K562 (cell line): ENCODE data around the gene PCDHGA7. TPM values are rescaled to one million over a fixed set of nuclear protein-coding genes. Genes with fewer than 3 reads are reported as not detected.

ENCODE experiments used
- ATAC-seq: fragments of 200-7000 bp; cut with Tn5 transposase; 3 replicates; pipeline ENCODE4 v1.9.1; 2020; ENCODE audit warnings: moderate library complexity
- BruUV-seq: library from RNA; stranded (reverse); fragments of 400-500 nt; replicated peaks from 2 replicates; lab custom pipeline; 2021; lab: Mats Ljungman, UMichigan
- CTCF ChIA-PET: fragments of 300-600 bp; formaldehyde crosslinking; extraction: SDS; loops from one replicate; lab custom pipeline; 2021; ENCODE audit warnings: low intra/inter-chr PET ratio; lab: Yijun Ruan, JAX
- POLR2A ChIA-PET: fragments of 300-600, 350-650 bp; sonication (Branson Sonifier 250); formaldehyde crosslinking; extraction: SDS; loops from one replicate; lab custom pipeline; 2021; ENCODE audit warnings: antibody characterized with exemption, inconsistent platforms; lab: Yijun Ruan, JAX
- DNase-seq, 4 experiments: peaks; one replicate each; pipeline versions ENCODE4 v3.0.0 to v3.0.0-alpha.2; 2011 to 2018; ENCODE audit warnings: low spot score in 3 of 4, mixed read lengths in 3 of 4; ENCODE audit errors: extremely low read depth in 1 of 4
- FAIRE-seq: peaks from 2 replicates; lab custom pipeline; 2011; peaks lifted over from hg19 to GRCh38; lab: Jason Lieb, UNC
- H2AFZ ChIP-seq: 2 replicates; pipeline ENCODE4 v1.6.0; 2011; ENCODE audit warnings: low read depth, low read length, control low read depth, inconsistent platforms
- H3K27ac ChIP-seq: fragments of 200-600 bp; 3 replicates; pipeline ENCODE4 v1.8.0; 2011; ENCODE audit warnings: low read depth, mild to moderate bottlenecking, control low read depth, inconsistent platforms, low read length, moderate library complexity, mixed read lengths; ENCODE audit errors: extremely low read depth
- H3K27me3 ChIP-seq, 2 experiments: fragments of 300-600 bp in 1 of 2; 2 replicates in 1 of 2; 3 replicates in 1 of 2; pipeline versions ENCODE4 v1.6.0 to v1.8.0; 2011; ENCODE audit warnings: inconsistent platforms in 2 of 2, low read length in 2 of 2, mild to moderate bottlenecking in 1 of 2, mixed read lengths in 1 of 2, moderate library complexity in 1 of 2; ENCODE audit not compliant: control insufficient read depth in 2 of 2, insufficient read depth in 2 of 2
- H3K36me3 ChIP-seq: fragments of 300-600 bp; 3 replicates; pipeline ENCODE4 v1.8.0; 2011; ENCODE audit warnings: mild to moderate bottlenecking, low read length, inconsistent platforms; ENCODE audit not compliant: control insufficient read depth, insufficient read depth
- H3K4me1 ChIP-seq, 2 experiments: fragments of 200-600 bp in 1 of 2; replicated peaks in 1 of 2; 2 replicates in 1 of 2; 3 replicates in 1 of 2; pipeline versions ENCODE4 v1.5.1 to v1.8.0; 2011; ENCODE audit warnings: inconsistent platforms in 2 of 2, low read length in 2 of 2, mild to moderate bottlenecking in 1 of 2, mixed read lengths in 1 of 2, moderate library complexity in 1 of 2; ENCODE audit not compliant: control insufficient read depth in 2 of 2, insufficient read depth in 2 of 2
- H3K4me2 ChIP-seq: 2 replicates; pipeline ENCODE4 v1.6.1; 2011; ENCODE audit warnings: low read length, control low read depth, inconsistent platforms, mixed read lengths; ENCODE audit not compliant: insufficient read depth
- H3K4me3 ChIP-seq: fragments of 200-600 bp; sonication (generic), shearing (Covaris generic); 2 replicates; pipeline ENCODE4 v1.5.1; 2016; ENCODE audit warnings: control low read depth, inconsistent platforms
- H3K79me2 ChIP-seq: fragments of 200-600 bp; 3 replicates; pipeline ENCODE4 v1.8.0; 2011; ENCODE audit warnings: low read length, inconsistent platforms; ENCODE audit not compliant: control insufficient read depth, insufficient read depth
- H3K9ac ChIP-seq, 2 experiments: 2 replicates each; pipeline versions ENCODE4 v1.6.0 to v1.6.1; 2011; ENCODE audit warnings: low read depth in 2 of 2, low read length in 2 of 2, control low read depth in 1 of 2, inconsistent platforms in 1 of 2, mild to moderate bottlenecking in 1 of 2, mixed read lengths in 1 of 2; ENCODE audit not compliant: insufficient read depth in 1 of 2
- H3K9me1 ChIP-seq: one replicate; pipeline ENCODE4 v1.6.0; 2011; ENCODE audit warnings: inconsistent platforms, mild to moderate bottlenecking, low read length, moderate library complexity; ENCODE audit not compliant: control insufficient read depth, insufficient read depth
- H3K9me3 ChIP-seq: replicated peaks from 2 replicates; pipeline ENCODE4 v1.5.1; 2011; ENCODE audit warnings: low read depth, low read length, inconsistent platforms; ENCODE audit not compliant: control insufficient read depth, insufficient read depth
- H4K20me1 ChIP-seq: replicated peaks from 2 replicates; pipeline ENCODE4 v1.6.1; 2011; ENCODE audit warnings: low read length, inconsistent platforms, mixed read lengths; ENCODE audit not compliant: control insufficient read depth, insufficient read depth
- CHD4 ChIP-seq: fragments of 200-600 bp; sonication (generic); IDR thresholded peaks from 3 replicates; pipeline ENCODE4 v1.6.1; 2012; ENCODE audit warnings: low read depth, mild to moderate bottlenecking, mixed read lengths, low read length, inconsistent platforms; ENCODE audit not compliant: insufficient read depth, insufficient replicate concordance, poor library complexity, severe bottlenecking
- EZH2 ChIP-seq: IDR thresholded peaks from 2 replicates; pipeline ENCODE4 v1.6.1; 2012; ENCODE audit warnings: low read depth, mild to moderate bottlenecking, inconsistent platforms, low read length, borderline replicate concordance
- RNF2 ChIP-seq: sonication (generic); IDR thresholded peaks from 2 replicates; pipeline ENCODE4 v1.6.1; 2016
- TARDBP ChIP-seq: fragments of 450-650 bp; IDR thresholded peaks from 2 replicates; pipeline ENCODE4 v1.6.1; 2016
- ZNF780A ChIP-seq: fragments of 250-450 bp; sonication (Bioruptor Pico); IDR thresholded peaks from 2 replicates; pipeline ENCODE4 v1.5.0; 2021; ENCODE audit warnings: mild to moderate bottlenecking
- WGBS: fragments of 100-300 bp; shearing (Covaris generic); methylation state at CpG from one replicate; pipeline ENCODE4 v1.1.6; 2016; ENCODE audit warnings: low coverage, mixed read lengths; ENCODE audit not compliant: insufficient coverage; ENCODE audit errors: missing lambda C conversion rate; 5-methylcytosine and 5-hydroxymethylcytosine counted together
- in situ Hi-C: fragments of 300-500 bp; cut with MboI; formaldehyde crosslinking; loops from 4 replicates; pipeline ENCODE4 v1.15.0; 2018; ENCODE audit warnings: inconsistent platforms, mixed read lengths
- intact Hi-C: fragments of 100-400 bp; cut with micrococcal nuclease; formaldehyde crosslinking; loops from 2 replicates; pipeline ENCODE4 v1.14.2; 2022
- polyA plus RNA-seq, 8 experiments: library from polyadenylated mRNA; depleted of rRNA in 4 of 8; stranded (reverse) in 5 of 8; unstranded in 3 of 8; fragments of >200 nt; fragmentation: Nextera tagmentation in 2 of 8; fragmentation: Illumina TruSeq in 1 of 8; extraction: Ambion mirVana in 2 of 8; extraction: Trizol in 1 of 8; gene quantifications; 2 replicates each; pipeline versions ENCODE4 v1.2.1 to v1.2.3, GENCODE V29; 2011 to 2014; ENCODE audit warnings: inconsistent platforms in 1 of 8, missing spikeins in 1 of 8
- total RNA-seq, 7 experiments: library from RNA; depleted of rRNA in 6 of 7; stranded (reverse); fragments of >200 nt in 6 of 7; fragmentation: Illumina TruSeq in 2 of 7; extraction: Trizol in 2 of 7; gene quantifications; 2 replicates each; pipeline versions ENCODE4 v1.2.1 to v1.2.3, GENCODE V29; 2011 to 2021; ENCODE audit warnings: low replicate concordance in 1 of 7

PCDHGA7 gene
- total and polyA plus RNA-seq, 9 of the 15 experiments (the other 6 are each of a cell fraction or from before 2014, with no cell fraction given): 0.03 to 0.11 (median 0.06) TPM; not detected in 5

DNA sequence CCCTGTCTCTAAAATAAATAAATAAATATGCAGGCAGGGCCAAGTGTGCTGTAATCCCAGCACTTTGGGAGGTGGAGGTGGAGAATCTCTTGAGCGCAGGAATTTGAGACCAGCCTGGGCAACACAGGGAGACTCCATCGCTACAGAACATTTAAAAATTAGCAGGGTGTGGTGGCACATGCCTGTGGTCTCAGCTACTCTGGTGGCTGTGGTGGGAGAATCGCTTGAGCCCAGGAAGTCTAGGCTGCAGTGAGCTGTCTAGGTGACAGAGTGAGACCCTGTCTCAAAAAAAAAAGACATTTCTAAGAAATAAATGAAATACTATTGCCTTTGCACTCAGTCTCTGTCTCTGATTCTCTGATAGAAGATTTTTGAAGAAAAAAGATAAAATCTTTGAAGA is 29.0 kb downstream of the PCDHGA7 start:
- POLR2A ChIA-PET: no interaction called here
- ATAC-seq: no peak
- Histone ChIP-seq H3K36me3 (no peaks in the 10 kb centered on the region), H3K4me3 (no peak overlapping the region), H2AFZ (no peak overlapping the region), H3K27ac (no peak overlapping the region), H3K4me2 (no peak overlapping the region), H3K9ac (no peak overlapping the region), H3K4me1 (peaks cover 0 to 25% of the 10 kb centered on the region in 2 experiments; a peak in 2 of 5 replicates), H3K9me1 (no peaks in the 10 kb centered on the region), H4K20me1 (no peaks in the 10 kb centered on the region), H3K9me3 (no peaks in the 10 kb centered on the region; the same call in 1 of the 2 replicates), H3K27me3 (peaks cover 7 to 33% of the 10 kb centered on the region in 2 experiments; a peak in 4 of 5 replicates), H3K79me2 (no peaks in the 10 kb centered on the region)
- 0% methylated on average over 3 of the region's 3 CpGs for WGBS
- intact Hi-C loops (loop anchor here (5.0 kb wide), 1 partner anchor 111 kb away; no protein-coding TSS in a partner anchor), in situ Hi-C loops (no loop called here)
- no peak for TF ChIP-seq ZNF780A (CRISPR knock-in tag)
- TF ChIP-seq TARDBP: no peak
- no peak for TF ChIP-seq CHD4
- TF ChIP-seq EZH2: no peak
- no peak for TF ChIP-seq RNF2
- no peak for FAIRE-seq
- no peak for DNase-seq
- no TSS peak for BruUV-seq
- CTCF ChIA-PET: interaction anchor here (1.4 kb wide), 1 partner anchor 113 kb away, joined by 3 read pairs; no protein-coding TSS in a partner anchor
